MCF 10A (cell line): ENCODE measurements around the gene ME3. TPM values are rescaled to one million over a fixed set of nuclear protein-coding genes. Genes with fewer than 3 reads are reported as not detected.

ENCODE experiments used
- BruUV-seq: library from RNA; stranded (reverse); fragments of 400-500 nt; replicated peaks from 2 replicates; lab custom pipeline; 2021; lab: Mats Ljungman, UMichigan
- CTCF ChIA-PET: fragments of 300-600 bp; sonication (Branson Sonifier 250); formaldehyde crosslinking; extraction: SDS; loops from one replicate; lab custom pipeline; 2021; ENCODE audit warnings: antibody characterized with exemption, inconsistent platforms; lab: Yijun Ruan, JAX
- POLR2A ChIA-PET: fragments of 300-600, 350-650 bp; sonication (Branson Sonifier 250); formaldehyde crosslinking; extraction: SDS; loops from one replicate; lab custom pipeline; 2020; ENCODE audit warnings: antibody characterized with exemption, inconsistent platforms; lab: Yijun Ruan, JAX
- DNase-seq: peaks from one replicate; pipeline ENCODE4 v3.0.0-alpha.2; 2018; ENCODE audit not compliant: unreplicated experiment
- H3K27ac Mint-ChIP-seq: one replicate; pipeline ENCODE4 v1.8.0; 2022; ENCODE audit warnings: mild to moderate bottlenecking, low read depth, mixed read lengths; ENCODE audit not compliant: unreplicated experiment
- H3K27me3 Mint-ChIP-seq: one replicate; pipeline ENCODE4 v1.8.0; 2022; ENCODE audit warnings: mixed read lengths; ENCODE audit not compliant: insufficient read depth, unreplicated experiment
- H3K36me3 Mint-ChIP-seq: one replicate; pipeline ENCODE4 v1.8.0; 2022; ENCODE audit warnings: mild to moderate bottlenecking, moderate library complexity, mixed read lengths; ENCODE audit not compliant: insufficient read depth, unreplicated experiment
- H3K4me1 Mint-ChIP-seq: one replicate; pipeline ENCODE4 v1.8.0; 2022; ENCODE audit warnings: mixed read lengths; ENCODE audit not compliant: insufficient read depth, unreplicated experiment
- H3K4me3 Mint-ChIP-seq: one replicate; pipeline ENCODE4 v1.8.0; 2022; ENCODE audit warnings: mild to moderate bottlenecking, moderate library complexity, mixed read lengths; ENCODE audit not compliant: unreplicated experiment
- H3K9me3 Mint-ChIP-seq: one replicate; pipeline ENCODE4 v1.8.0; 2022; ENCODE audit warnings: mixed read lengths; ENCODE audit not compliant: unreplicated experiment
- intact Hi-C: fragments of 100-400 bp; cut with micrococcal nuclease; formaldehyde crosslinking; loops from 2 replicates; pipeline ENCODE4 v1.14.1; 2022
- total RNA-seq: library from RNA; stranded (reverse); gene quantifications from 2 replicates; pipeline ENCODE4 v1.2.3, GENCODE V29; 2022
- TF ChIP-seq, protein P1 (sequence below): fragments of 200-600 bp; IDR thresholded peaks from one replicate; pipeline ENCODE4 v1.8.0; 2022; ENCODE audit warnings: antibody characterized with exemption, mild to moderate bottlenecking; ENCODE audit not compliant: unreplicated experiment

The ME3 gene
- total RNA-seq, 1 experiment from 2014 or later, result not detected

DNA sequence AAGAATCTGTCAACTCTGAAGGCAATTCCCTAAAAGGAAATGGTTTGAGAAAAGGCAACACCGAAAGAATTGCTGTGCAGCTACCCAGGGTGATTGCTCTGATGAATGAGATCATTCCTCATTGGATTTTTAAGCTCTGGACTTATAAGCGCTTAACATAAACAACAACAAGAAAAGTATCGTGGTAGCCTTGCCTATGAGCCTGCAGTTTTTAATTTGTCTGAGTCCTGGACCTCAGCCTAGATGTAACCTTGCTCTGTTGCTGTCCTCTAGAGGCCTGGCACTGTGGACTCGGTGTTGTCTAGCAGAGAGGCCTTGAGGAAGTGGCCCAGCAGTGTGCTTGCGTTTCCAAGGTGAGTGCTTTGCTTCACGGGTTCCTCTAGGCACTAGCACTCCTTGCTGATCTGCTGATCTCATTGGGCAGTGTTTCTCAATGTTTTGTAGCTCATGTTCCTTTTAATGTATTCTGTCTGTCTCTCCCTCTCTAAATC is 277.3 kb downstream of the ME3 start:
- Mint-ChIP-seq H3K4me3 (no peak overlapping the region), H3K27me3 (no peaks in the 10 kb centered on the region), H3K9me3 (no peaks in the 10 kb centered on the region), H3K27ac (no peak overlapping the region), H3K36me3 (no peaks in the 10 kb centered on the region), H3K4me1 (no peaks in the 10 kb centered on the region)
- DNase-seq, result no peak
- ChIA-PET POLR2A (no interaction called here), CTCF (interaction anchor here (0.8 to 1.4 kb wide), 2 partner anchors 34 to 422 kb away, joined by 4 to 7 read pairs; no protein-coding TSS in a partner anchor)
- intact Hi-C loops, result no loop called here
- TF ChIP-seq, protein P1, sequence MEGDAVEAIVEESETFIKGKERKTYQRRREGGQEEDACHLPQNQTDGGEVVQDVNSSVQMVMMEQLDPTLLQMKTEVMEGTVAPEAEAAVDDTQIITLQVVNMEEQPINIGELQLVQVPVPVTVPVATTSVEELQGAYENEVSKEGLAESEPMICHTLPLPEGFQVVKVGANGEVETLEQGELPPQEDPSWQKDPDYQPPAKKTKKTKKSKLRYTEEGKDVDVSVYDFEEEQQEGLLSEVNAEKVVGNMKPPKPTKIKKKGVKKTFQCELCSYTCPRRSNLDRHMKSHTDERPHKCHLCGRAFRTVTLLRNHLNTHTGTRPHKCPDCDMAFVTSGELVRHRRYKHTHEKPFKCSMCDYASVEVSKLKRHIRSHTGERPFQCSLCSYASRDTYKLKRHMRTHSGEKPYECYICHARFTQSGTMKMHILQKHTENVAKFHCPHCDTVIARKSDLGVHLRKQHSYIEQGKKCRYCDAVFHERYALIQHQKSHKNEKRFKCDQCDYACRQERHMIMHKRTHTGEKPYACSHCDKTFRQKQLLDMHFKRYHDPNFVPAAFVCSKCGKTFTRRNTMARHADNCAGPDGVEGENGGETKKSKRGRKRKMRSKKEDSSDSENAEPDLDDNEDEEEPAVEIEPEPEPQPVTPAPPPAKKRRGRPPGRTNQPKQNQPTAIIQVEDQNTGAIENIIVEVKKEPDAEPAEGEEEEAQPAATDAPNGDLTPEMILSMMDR, result no peak
- no TSS peak for BruUV-seq

Other genes starting within 250 kb of the ME3 start
- 9.8 and 13.8 TPM in 2 replicates for gene PRSS23, start 127.9 kb upstream of the ME3 start, total RNA-seq